ENCODE results near the gene TRDN.

Gene TRDN

GRCh38 chr6:123448306-123448884, 188.4 kb downstream of the TRDN start:
- no peak for TF ChIP-seq CTCF (IDR thresholded peaks at IDR 0.05; ENCODE audit: low read depth, low read length)
- DNase-seq (ENCODE audit: extremely low read depth, low read depth), result no peak

- no peak for TF ChIP-seq CTCF (IDR thresholded peaks at IDR 0.05; ENCODE audit: low read depth, low read length)
- DNase-seq (ENCODE audit: extremely low read depth, low read depth), result no peak
Observed at GRCh38 chr6:123447315-123447937, 189.3 kb downstream of the TRDN start.

- no peak for DNase-seq (ENCODE audit: extremely low read depth, low read depth)
- TF ChIP-seq CTCF (IDR thresholded peaks at IDR 0.05; ENCODE audit: low read depth, low read length), result no peak
Observed at GRCh38 chr6:123439371-123439770, 197.4 kb downstream of the TRDN start.

- TF ChIP-seq CTCF (IDR thresholded peaks at IDR 0.05; ENCODE audit: low read depth, low read length), result no peak
- DNase-seq (ENCODE audit: extremely low read depth, low read depth), result no peak
Observed at GRCh38 chr6:123434186-123434585, 202.6 kb downstream of the TRDN start.

- DNase-seq (ENCODE audit: extremely low read depth, low read depth), result no peak
- no peak for TF ChIP-seq CTCF (IDR thresholded peaks at IDR 0.05; ENCODE audit: low read depth, low read length)
Observed at GRCh38 chr6:123430970-123431369, 205.8 kb downstream of the TRDN start.

GRCh38 chr6:123427008-123427407, 209.7 kb downstream of the TRDN start:
- TF ChIP-seq CTCF (IDR thresholded peaks at IDR 0.05; ENCODE audit: low read depth, low read length), result no peak
- DNase-seq (ENCODE audit: extremely low read depth, low read depth), result no peak

GRCh38 chr6:123423130-123423529, 213.6 kb downstream of the TRDN start:
- no peak for DNase-seq (ENCODE audit: extremely low read depth, low read depth)
- TF ChIP-seq CTCF (IDR thresholded peaks at IDR 0.05; ENCODE audit: low read depth, low read length), result no peak

Data from AG09319 (cell line).